Motor neuron (in vitro differentiated cells): Measurements from ENCODE around the gene NFATC2. TPM values are rescaled to one million over a fixed set of nuclear protein-coding genes. Genes with fewer than 3 reads are reported as not detected.

Experiments used
- ATAC-seq, 8 experiments: fragments of 200-7000 bp; cut with Tn5 transposase; replicated peaks in 6 of 8; 2 replicates each; pipeline ENCODE4 v1.8.0; 2021; ENCODE audit warnings: mild to moderate bottlenecking in 8 of 8, moderate library complexity in 8 of 8
- H3K27ac ChIP-seq, 2 donors: fragments of 250-450 bp; sonication (Bioruptor Pico); 2 replicates each; pipeline ENCODE4 v1.9.0; 2021; ENCODE audit warnings: antibody characterized with exemption in 2 of 2, mild to moderate bottlenecking in 2 of 2, moderate library complexity in 1 of 2
- H3K4me1 ChIP-seq, 2 donors: fragments of 250-450 bp; sonication (Bioruptor Pico); replicated peaks in 1 of 2; 2 replicates each; pipeline ENCODE4 v1.6.1; 2021; ENCODE audit warnings: antibody characterized with exemption in 2 of 2, mild to moderate bottlenecking in 2 of 2, moderate library complexity in 1 of 2
- H3K4me3 ChIP-seq, 5 donors: fragments of 250-450 bp; sonication (Bioruptor Pico); 2 replicates each; pipeline ENCODE4 v1.9.0; 2021; ENCODE audit warnings: antibody characterized with exemption in 5 of 5, mild to moderate bottlenecking in 5 of 5, moderate library complexity in 4 of 5
- WGBS, 10 experiments: fragments of 450-650 bp; shearing (Covaris generic); methylation state at CpG; one replicate each; pipeline ENCODE4 v1.0.0; 2022; 5-methylcytosine and 5-hydroxymethylcytosine counted together
- in situ Hi-C, 9 experiments: fragments of 400-800 bp; cut with MboI; loops; one replicate each; pipeline ENCODE4 v1.15.0; 2021; ENCODE audit warnings: low sequenced_read_pairs in 9 of 9, low pct_unique_long_range_greater_than_20kb in 2 of 9; ENCODE audit not compliant: unreplicated experiment in 9 of 9
- total RNA-seq, 8 experiments: library from RNA; unstranded; fragments of 300-600 nt; gene quantifications; 2 replicates each; pipeline versions ENCODE4 v1.2.3 to v1.2.4, GENCODE V29; 2022

The NFATC2 gene
- total RNA-seq, 8 experiments from 2014 or later = 0.11 to 9.7 (median 0.56) TPM

- Histone ChIP-seq H3K27ac (no peak overlapping the region), H3K4me1 (peaks cover 0 to 8% of the 10 kb centered on the region in 2 donors), H3K4me3 (no peak overlapping the region)
- 75 to 100% (median 94%) methylated on average over 1 to 4 of the region's 4 CpGs; no CpG with 5 or more reads in 1 of the 10 experiments for WGBS, 10 experiments
- no peak for ATAC-seq
- in situ Hi-C loops = no loop called here
These were observed 141.0 kb downstream of the NFATC2 start for GRCh38 chr20:51401496-51401895.

GRCh38 chr20:51400051-51400926, 142.2 kb downstream of the NFATC2 start:
- no peak for ATAC-seq
- H3K4me3 ChIP-seq = no peak overlapping the region
- in situ Hi-C loops = no loop called here
- peaks cover 0 to 8% of the 10 kb centered on the region in 2 donors for H3K4me1 ChIP-seq
- 90 to 100% (median 96%) methylated on average over 1 to 9 of the region's 17 CpGs; no CpG with 5 or more reads in 3 of the 10 experiments for WGBS, 10 experiments
- H3K27ac ChIP-seq = no peak overlapping the region

- Histone ChIP-seq H3K4me1 (peaks cover 0 to 8% of the 10 kb centered on the region in 2 donors), H3K4me3 (no peak overlapping the region), H3K27ac (no peak overlapping the region)
- 62 to 100% (median 85%) methylated on average over 1 to 6 of the region's 6 CpGs; no CpG with 5 or more reads in 2 of the 10 experiments for WGBS, 10 experiments
- in situ Hi-C loops = loop anchor here in 4 of 9 experiments (25.0 kb wide), 3 partner anchors 188 to 688 kb away; no protein-coding TSS in a partner anchor
- ATAC-seq = no peak
These were observed 143.3 kb downstream of the NFATC2 start for GRCh38 chr20:51399006-51399890.

- Histone ChIP-seq H3K4me1 (peaks cover 0 to 8% of the 10 kb centered on the region in 2 donors), H3K4me3 (no peak overlapping the region), H3K27ac (no peak overlapping the region)
- WGBS, 10 experiments = 70 to 100% (median 90%) methylated on average over 2 to 4 of the region's 4 CpGs; no CpG with 5 or more reads in 1 of the 10 experiments
- in situ Hi-C loops = loop anchor here in 4 of 9 experiments (25.0 kb wide), 3 partner anchors 189 to 689 kb away; no protein-coding TSS in a partner anchor
- ATAC-seq = no peak
These were observed 144.0 kb downstream of the NFATC2 start for GRCh38 chr20:51398552-51398951.

GRCh38 chr20:51398083-51398482, 144.4 kb downstream of the NFATC2 start:
- H3K4me3 ChIP-seq = no peak overlapping the region

GRCh38 chr20:51397137-51397536, 145.4 kb downstream of the NFATC2 start:
- ATAC-seq = peak in 3 of 8 experiments; percentile 29 to 57 (median 43)
- Histone ChIP-seq H3K27ac (no peak overlapping the region), H3K4me1 (peaks cover 0 to 8% of the 10 kb centered on the region in 2 donors), H3K4me3 (no peak overlapping the region)
- in situ Hi-C loops = loop anchor here in 4 of 9 experiments (25.0 kb wide), 3 partner anchors 190 to 690 kb away; no protein-coding TSS in a partner anchor
- 43 to 91% (median 63%) methylated on average over 1 to 6 of the region's 6 CpGs; no CpG with 5 or more reads in 6 of the 10 experiments for WGBS, 10 experiments

More at GRCh38 chr20:51398083-51398482, 144.4 kb downstream of the NFATC2 start:
- Histone ChIP-seq H3K4me1 (peaks cover 0 to 8% of the 10 kb centered on the region in 2 donors), H3K27ac (no peak overlapping the region)
- WGBS, 10 experiments = 80 to 100% (median 85%) methylated on average over 1 to 7 of the region's 10 CpGs; no CpG with 5 or more reads in 3 of the 10 experiments
- in situ Hi-C loops = loop anchor here in 4 of 9 experiments (25.0 kb wide), 3 partner anchors 189 to 689 kb away; no protein-coding TSS in a partner anchor
- no peak for ATAC-seq

- 33 to 100% (median 96%) methylated on average over 1 to 4 of the region's 7 CpGs; no CpG with 5 or more reads in 5 of the 10 experiments for WGBS, 10 experiments
- no peak overlapping the region for H3K27ac ChIP-seq
These were observed 146.1 kb downstream of the NFATC2 start for GRCh38 chr20:51396365-51396909.

GRCh38 chr20:51394706-51395105, 147.8 kb downstream of the NFATC2 start:
- 50 to 97% (median 88%) methylated on average over 2 to 6 of the region's 6 CpGs; no CpG with 5 or more reads in 4 of the 10 experiments for WGBS, 10 experiments
- ATAC-seq = no peak
- no peak overlapping the region for H3K27ac ChIP-seq
- in situ Hi-C loops = loop anchor here in 4 of 9 experiments (25.0 kb wide), 3 partner anchors 193 to 693 kb away; no protein-coding TSS in a partner anchor
- H3K4me3 ChIP-seq = no peak overlapping the region
- H3K4me1 ChIP-seq = peaks cover 0 to 8% of the 10 kb centered on the region in 2 donors

More at GRCh38 chr20:51396365-51396909, 146.1 kb downstream of the NFATC2 start:
- Histone ChIP-seq H3K4me1 (peaks cover 0 to 8% of the 10 kb centered on the region in 2 donors), H3K4me3 (no peak overlapping the region)
- in situ Hi-C loops = loop anchor here in 4 of 9 experiments (25.0 kb wide), 3 partner anchors 191 to 691 kb away; no protein-coding TSS in a partner anchor
- no peak for ATAC-seq

- peaks cover 0 to 8% of the 10 kb centered on the region in 2 donors for H3K4me1 ChIP-seq
- H3K27ac ChIP-seq = no peak overlapping the region
- in situ Hi-C loops = loop anchor here in 4 of 9 experiments (25.0 kb wide), 3 partner anchors 194 to 694 kb away; no protein-coding TSS in a partner anchor
- no peak overlapping the region for H3K4me3 ChIP-seq
- WGBS, 10 experiments = 0 to 80% (median 23%) methylated on average over 1 to 5 of the region's 6 CpGs; no CpG with 5 or more reads in 6 of the 10 experiments
- no peak for ATAC-seq
These were observed 148.9 kb downstream of the NFATC2 start for GRCh38 chr20:51393571-51393970.

GRCh38 chr20:51392614-51393186, 149.8 kb downstream of the NFATC2 start:
- in situ Hi-C loops = loop anchor here in 4 of 9 experiments (25.0 kb wide), 3 partner anchors 195 to 695 kb away; no protein-coding TSS in a partner anchor
- ATAC-seq = no peak
- whole genome bisulfite sequencing, 10 experiments = 0 to 100% (median 70%) methylated on average over 1 to 7 of the region's 7 CpGs; no CpG with 5 or more reads in 3 of the 10 experiments
- H3K4me3 ChIP-seq = no peak overlapping the region
- peaks cover 0 to 7% of the 10 kb centered on the region in 2 donors for H3K4me1 ChIP-seq
- no peak overlapping the region for H3K27ac ChIP-seq

GRCh38 chr20:51391926-51392325, 150.6 kb downstream of the NFATC2 start:
- no peak overlapping the region for H3K27ac ChIP-seq
- no peak for ATAC-seq
- 85 to 100% (median 100%) methylated on average over 1 of the region's 1 CpG; no CpG with 5 or more reads in 5 of the 10 experiments for WGBS, 10 experiments
- in situ Hi-C loops = loop anchor here in 4 of 9 experiments (25.0 kb wide), 3 partner anchors 195 to 695 kb away; no protein-coding TSS in a partner anchor
- no peak overlapping the region for H3K4me3 ChIP-seq
- H3K4me1 ChIP-seq = no peaks in the 10 kb centered on the region
